Nephron progenitor cell (in vitro differentiated cells): ENCODE data around the gene SHISA9.

Experiments used
- DNase-seq: peaks from one replicate; pipeline ENCODE4 v3.0.0; 2021
- H3K27ac Mint-ChIP-seq: 2 replicates; pipeline ENCODE4 v1.8.0; 2021; ENCODE audit warnings: mild to moderate bottlenecking, moderate library complexity, mixed read lengths
- H3K27me3 Mint-ChIP-seq: 2 replicates; pipeline ENCODE4 v1.8.0; 2021; ENCODE audit warnings: mild to moderate bottlenecking, low read depth, mixed read lengths; ENCODE audit not compliant: poor library complexity
- H3K36me3 Mint-ChIP-seq: 2 replicates; pipeline ENCODE4 v1.8.0; 2021; ENCODE audit warnings: low read depth, mixed read lengths
- H3K4me1 Mint-ChIP-seq: 2 replicates; pipeline ENCODE4 v1.8.0; 2021; ENCODE audit warnings: mixed read lengths
- H3K4me3 Mint-ChIP-seq: 2 replicates; pipeline ENCODE4 v1.8.0; 2021; ENCODE audit warnings: mild to moderate bottlenecking, moderate library complexity, mixed read lengths
- H3K9me3 Mint-ChIP-seq: 2 replicates; pipeline ENCODE4 v1.8.0; 2021; ENCODE audit warnings: mild to moderate bottlenecking, moderate library complexity, mixed read lengths
- CTCF ChIP-seq: fragments of 200-600 bp; sonication (generic); IDR thresholded peaks from 2 replicates; pipeline ENCODE4 v1.5.0; 2021; ENCODE audit warnings: antibody characterized with exemption

The SHISA9 gene

GRCh38 chr16:12995721-12996372, 94.4 kb downstream of the SHISA9 start:
- H3K4me3 Mint-ChIP-seq, result no peak overlapping the region
- H3K4me1 Mint-ChIP-seq, result peaks cover 13% of the 10 kb centered on the region
- no peak overlapping the region for H3K27ac Mint-ChIP-seq
- no peak for TF ChIP-seq CTCF
- H3K36me3 Mint-ChIP-seq, result no peaks in the 10 kb centered on the region
- peaks cover 12% of the 10 kb centered on the region for H3K27me3 Mint-ChIP-seq
- no peaks in the 10 kb centered on the region for H3K9me3 Mint-ChIP-seq
- DNase-seq, result no peak

GRCh38 chr16:12998361-12999085, 97.1 kb downstream of the SHISA9 start:
- H3K9me3 Mint-ChIP-seq, result no peaks in the 10 kb centered on the region

GRCh38 chr16:12999368-12999767, 98.0 kb downstream of the SHISA9 start:
- H3K36me3 Mint-ChIP-seq, result no peaks in the 10 kb centered on the region
- no peaks in the 10 kb centered on the region for H3K9me3 Mint-ChIP-seq
- TF ChIP-seq CTCF, result no peak
- no peak overlapping the region for H3K4me3 Mint-ChIP-seq
- H3K27me3 Mint-ChIP-seq, result peaks cover 19% of the 10 kb centered on the region
- no peak for DNase-seq
- H3K4me1 Mint-ChIP-seq, result peaks cover 18% of the 10 kb centered on the region
- H3K27ac Mint-ChIP-seq, result no peak overlapping the region

More at GRCh38 chr16:12998361-12999085, 97.1 kb downstream of the SHISA9 start:
- DNase-seq, result no peak
- no peaks in the 10 kb centered on the region for H3K36me3 Mint-ChIP-seq
- no peak for TF ChIP-seq CTCF
- no peak overlapping the region for H3K27ac Mint-ChIP-seq
- peaks cover 18% of the 10 kb centered on the region for H3K4me1 Mint-ChIP-seq
- H3K4me3 Mint-ChIP-seq, result no peak overlapping the region
- peaks cover 15% of the 10 kb centered on the region for H3K27me3 Mint-ChIP-seq

GRCh38 chr16:13005721-13006247, 104.4 kb downstream of the SHISA9 start:
- H3K4me1 Mint-ChIP-seq, result peaks cover 20% of the 10 kb centered on the region
- peak; percentile 5 for DNase-seq
- no peak for TF ChIP-seq CTCF
- H3K27me3 Mint-ChIP-seq, result peaks cover 15% of the 10 kb centered on the region
- no peaks in the 10 kb centered on the region for H3K36me3 Mint-ChIP-seq
- no peak overlapping the region for H3K4me3 Mint-ChIP-seq
- no peaks in the 10 kb centered on the region for H3K9me3 Mint-ChIP-seq
- H3K27ac Mint-ChIP-seq, result no peak overlapping the region

GRCh38 chr16:13012601-13013000, 111.2 kb downstream of the SHISA9 start:
- peak; percentile 3 for DNase-seq
- Mint-ChIP-seq H3K27me3 (peaks cover 6% of the 10 kb centered on the region), H3K27ac (no peak overlapping the region), H3K36me3 (no peaks in the 10 kb centered on the region), H3K4me3 (no peak overlapping the region), H3K4me1 (peaks cover 32% of the 10 kb centered on the region), H3K9me3 (no peaks in the 10 kb centered on the region)
- no peak for TF ChIP-seq CTCF
